Prostate gland (tissue), 2 donors: ENCODE measurements around the gene NECTIN1.

ENCODE experiments used
- POLR2A ChIP-seq: fragments of 450-650 bp; IDR thresholded peaks from one replicate; pipeline ENCODE4 v1.6.1; 2016; ENCODE audit warnings: antibody characterized with exemption, mild to moderate bottlenecking
- TF ChIP-seq, protein P1 (sequence below), 4 experiments: fragments of 200-600 bp in 2 of 4; fragments of 450-650 bp in 2 of 4; sonication (generic) in 2 of 4; IDR thresholded peaks; 1 replicate in 3 of 4; 2 replicates in 1 of 4; pipeline ENCODE4 v1.5.1; 2016 to 2019; ENCODE audit warnings: antibody characterized with exemption in 4 of 4, mild to moderate bottlenecking in 2 of 4, moderate library complexity in 2 of 4

DNA sequence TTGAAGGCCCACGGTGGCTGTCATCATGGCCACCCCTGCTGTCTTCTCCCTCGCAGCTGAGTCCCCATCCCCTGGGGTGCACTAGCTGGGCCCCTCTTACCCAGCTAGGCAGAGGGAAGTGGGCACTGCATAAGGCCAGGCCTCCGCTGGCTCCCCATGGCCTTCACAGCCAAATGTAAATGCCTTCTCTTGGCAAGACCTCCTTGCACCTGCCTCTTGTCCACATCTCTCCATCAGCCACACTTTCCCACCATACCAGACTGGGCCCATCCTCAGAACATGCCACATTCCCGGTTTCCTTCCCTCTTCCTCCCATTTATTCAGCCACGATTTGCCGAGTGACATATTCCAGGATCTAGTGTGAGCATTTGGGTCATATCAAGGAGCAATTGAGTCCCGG, 49.7 kb downstream of the NECTIN1 start:
- TF ChIP-seq, protein P1, sequence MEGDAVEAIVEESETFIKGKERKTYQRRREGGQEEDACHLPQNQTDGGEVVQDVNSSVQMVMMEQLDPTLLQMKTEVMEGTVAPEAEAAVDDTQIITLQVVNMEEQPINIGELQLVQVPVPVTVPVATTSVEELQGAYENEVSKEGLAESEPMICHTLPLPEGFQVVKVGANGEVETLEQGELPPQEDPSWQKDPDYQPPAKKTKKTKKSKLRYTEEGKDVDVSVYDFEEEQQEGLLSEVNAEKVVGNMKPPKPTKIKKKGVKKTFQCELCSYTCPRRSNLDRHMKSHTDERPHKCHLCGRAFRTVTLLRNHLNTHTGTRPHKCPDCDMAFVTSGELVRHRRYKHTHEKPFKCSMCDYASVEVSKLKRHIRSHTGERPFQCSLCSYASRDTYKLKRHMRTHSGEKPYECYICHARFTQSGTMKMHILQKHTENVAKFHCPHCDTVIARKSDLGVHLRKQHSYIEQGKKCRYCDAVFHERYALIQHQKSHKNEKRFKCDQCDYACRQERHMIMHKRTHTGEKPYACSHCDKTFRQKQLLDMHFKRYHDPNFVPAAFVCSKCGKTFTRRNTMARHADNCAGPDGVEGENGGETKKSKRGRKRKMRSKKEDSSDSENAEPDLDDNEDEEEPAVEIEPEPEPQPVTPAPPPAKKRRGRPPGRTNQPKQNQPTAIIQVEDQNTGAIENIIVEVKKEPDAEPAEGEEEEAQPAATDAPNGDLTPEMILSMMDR (IDR thresholded peaks at IDR 0.05) = no peak
- no peak for TF ChIP-seq POLR2A
